ENCODE data around the gene TMC3. TPM values are rescaled to one million over a fixed set of nuclear protein-coding genes. Genes with fewer than 3 reads are reported as not detected.

The TMC3 gene
- total RNA-seq, 2 donors from 2014 or later, result not detected

GRCh38 chr15:81301815-81302399 is 72.1 kb downstream of the TMC3 start:
- ATAC-seq (peak; percentile 89 to 90), DNase-seq (ENCODE audit: low spot score) (peak; percentile 78)
- peaks cover 30% of the 10 kb centered on the region for H3K36me3 Mint-ChIP-seq
- H3K4me3 Mint-ChIP-seq, result peak overlapping the region; percentile 96
- no peaks in the 10 kb centered on the region for H3K9me3 Mint-ChIP-seq
- no peaks in the 10 kb centered on the region for H3K27me3 Mint-ChIP-seq
- peaks cover 80 to 84% of the 10 kb centered on the region in 2 donors for H3K4me1 Mint-ChIP-seq (ENCODE audit: low read depth in 2 of 2)
- peak overlapping the region; percentile 96 to 99 for H3K27ac Mint-ChIP-seq

- no peaks in the 10 kb centered on the region for H3K9me3 Mint-ChIP-seq
- no peaks in the 10 kb centered on the region for H3K27me3 Mint-ChIP-seq
- peak overlapping the region; percentile 96 for H3K4me3 Mint-ChIP-seq
- DNase-seq (ENCODE audit: low spot score) (no peak), ATAC-seq (no peak)
- H3K4me1 Mint-ChIP-seq (ENCODE audit: low read depth in 2 of 2), result peaks cover 86% of the 10 kb centered on the region in 2 donors
- peaks cover 30% of the 10 kb centered on the region for H3K36me3 Mint-ChIP-seq
- H3K27ac Mint-ChIP-seq, result peak overlapping the region; percentile 96 to 99
These were observed 72.6 kb downstream of the TMC3 start for GRCh38 chr15:81301385-81301784.

- peak; percentile 38 for DNase-seq (ENCODE audit: low spot score)
- H3K4me1 Mint-ChIP-seq (ENCODE audit: low read depth in 2 of 2), result peaks cover 91 to 98% of the 10 kb centered on the region in 2 donors
- H3K27me3 Mint-ChIP-seq, result no peaks in the 10 kb centered on the region
- H3K9me3 Mint-ChIP-seq, result no peaks in the 10 kb centered on the region
- H3K27ac Mint-ChIP-seq, result peak overlapping the region; percentile 96 to 99
- ATAC-seq, result no peak
- peak overlapping the region; percentile 96 for H3K4me3 Mint-ChIP-seq
- peaks cover 34% of the 10 kb centered on the region for H3K36me3 Mint-ChIP-seq
These were observed 74.3 kb downstream of the TMC3 start for GRCh38 chr15:81299630-81300273.

- peak overlapping the region; percentile 96 to 99 for H3K27ac Mint-ChIP-seq
- no peaks in the 10 kb centered on the region for H3K27me3 Mint-ChIP-seq
- no peaks in the 10 kb centered on the region for H3K9me3 Mint-ChIP-seq
- DNase-seq (ENCODE audit: low spot score) (peak; percentile 20), ATAC-seq (no peak)
- peaks cover 28% of the 10 kb centered on the region for H3K36me3 Mint-ChIP-seq
- peaks cover 90 to 98% of the 10 kb centered on the region in 2 donors for H3K4me1 Mint-ChIP-seq (ENCODE audit: low read depth in 2 of 2)
- peak overlapping the region; percentile 96 for H3K4me3 Mint-ChIP-seq
These were observed 74.9 kb downstream of the TMC3 start for GRCh38 chr15:81299156-81299555.

- peaks cover 23% of the 10 kb centered on the region for H3K36me3 Mint-ChIP-seq
- H3K9me3 Mint-ChIP-seq, result no peaks in the 10 kb centered on the region
- H3K4me1 Mint-ChIP-seq (ENCODE audit: low read depth in 2 of 2), result peaks cover 90 to 98% of the 10 kb centered on the region in 2 donors
- ATAC-seq (no peak), DNase-seq (ENCODE audit: low spot score) (peak; percentile 53)
- H3K27me3 Mint-ChIP-seq, result no peaks in the 10 kb centered on the region
- peak overlapping the region; percentile 96 for H3K4me3 Mint-ChIP-seq
- H3K27ac Mint-ChIP-seq, result peak overlapping the region; percentile 96 to 99
These were observed 75.4 kb downstream of the TMC3 start for GRCh38 chr15:81298611-81299010.

GRCh38 chr15:81297603-81298575 is 76.1 kb downstream of the TMC3 start:
- peaks cover 16% of the 10 kb centered on the region for H3K36me3 Mint-ChIP-seq
- no peaks in the 10 kb centered on the region for H3K27me3 Mint-ChIP-seq
- H3K9me3 Mint-ChIP-seq, result no peaks in the 10 kb centered on the region
- peak overlapping the region; percentile 96 for H3K4me3 Mint-ChIP-seq
- ATAC-seq, result peak in 1 of 2 donors; percentile 4
- peaks cover 85 to 94% of the 10 kb centered on the region in 2 donors for H3K4me1 Mint-ChIP-seq (ENCODE audit: low read depth in 2 of 2)
- peak; percentile 60 for DNase-seq (ENCODE audit: low spot score)
- peak overlapping the region; percentile 96 to 99 for H3K27ac Mint-ChIP-seq

- peak overlapping the region; percentile 96 to 99 for H3K27ac Mint-ChIP-seq
- DNase-seq (ENCODE audit: low spot score) (peak; percentile 50), ATAC-seq (no peak)
- H3K9me3 Mint-ChIP-seq, result no peaks in the 10 kb centered on the region
- peaks cover 85 to 94% of the 10 kb centered on the region in 2 donors for H3K4me1 Mint-ChIP-seq (ENCODE audit: low read depth in 2 of 2)
- H3K36me3 Mint-ChIP-seq, result peaks cover 8% of the 10 kb centered on the region
- H3K4me3 Mint-ChIP-seq, result peak overlapping the region; percentile 96
- no peaks in the 10 kb centered on the region for H3K27me3 Mint-ChIP-seq
These were observed 76.9 kb downstream of the TMC3 start for GRCh38 chr15:81297147-81297572.

- Mint-ChIP-seq H3K27me3 (no peaks in the 10 kb centered on the region), H3K4me3 (peak overlapping the region; percentile 96), H3K36me3 (peaks cover 6% of the 10 kb centered on the region), H3K4me1 (ENCODE audit: low read depth in 2 of 2) (peaks cover 83 to 93% of the 10 kb centered on the region in 2 donors), H3K27ac (peak overlapping the region; percentile 96 to 99), H3K9me3 (no peaks in the 10 kb centered on the region)
- peak; percentile 87 for ATAC-seq
- peak; percentile 88 for DNase-seq (ENCODE audit: low spot score)
These were observed 77.3 kb downstream of the TMC3 start for GRCh38 chr15:81296673-81297072.

- H3K4me1 Mint-ChIP-seq (ENCODE audit: low read depth in 2 of 2), result peaks cover 83 to 93% of the 10 kb centered on the region in 2 donors
- H3K27me3 Mint-ChIP-seq, result no peaks in the 10 kb centered on the region
- no peaks in the 10 kb centered on the region for H3K9me3 Mint-ChIP-seq
- peak overlapping the region; percentile 96 to 99 for H3K27ac Mint-ChIP-seq
- DNase-seq (ENCODE audit: low spot score) (no peak), ATAC-seq (no peak)
- peaks cover 6% of the 10 kb centered on the region for H3K36me3 Mint-ChIP-seq
- H3K4me3 Mint-ChIP-seq, result peak overlapping the region; percentile 96
These were observed 77.8 kb downstream of the TMC3 start for GRCh38 chr15:81296186-81296585.

- Mint-ChIP-seq H3K27me3 (no peaks in the 10 kb centered on the region), H3K9me3 (no peaks in the 10 kb centered on the region), H3K27ac (peak overlapping the region; percentile 96 to 99), H3K4me3 (peak overlapping the region; percentile 96), H3K36me3 (peaks cover 6% of the 10 kb centered on the region), H3K4me1 (ENCODE audit: low read depth in 2 of 2) (peaks cover 80 to 89% of the 10 kb centered on the region in 2 donors)
- DNase-seq (ENCODE audit: low spot score) (no peak), ATAC-seq (no peak)
These were observed 78.4 kb downstream of the TMC3 start for GRCh38 chr15:81295486-81296121.

GRCh38 chr15:81294516-81294880 is 79.5 kb downstream of the TMC3 start:
- Mint-ChIP-seq H3K4me1 (ENCODE audit: low read depth in 2 of 2) (peaks cover 76 to 80% of the 10 kb centered on the region in 2 donors), H3K27ac (peak overlapping the region; percentile 96 to 99), H3K27me3 (no peaks in the 10 kb centered on the region), H3K36me3 (peaks cover 6% of the 10 kb centered on the region), H3K9me3 (no peaks in the 10 kb centered on the region), H3K4me3 (peak overlapping the region; percentile 96)
- DNase-seq (ENCODE audit: low spot score) (no peak), ATAC-seq (no peak)

GRCh38 chr15:81293728-81294515 is 80.1 kb downstream of the TMC3 start:
- Mint-ChIP-seq H3K4me3 (peak overlapping the region; percentile 96), H3K4me1 (ENCODE audit: low read depth in 2 of 2) (peaks cover 74 to 75% of the 10 kb centered on the region in 2 donors), H3K27me3 (no peaks in the 10 kb centered on the region), H3K27ac (peak overlapping the region; percentile 96 to 99), H3K9me3 (no peaks in the 10 kb centered on the region), H3K36me3 (peaks cover 6% of the 10 kb centered on the region)
- peak; percentile 83 for DNase-seq (ENCODE audit: low spot score)
- peak; percentile 77 to 79 for ATAC-seq

Measured in natural killer cell treated with Interleukin-12 subunit alpha and Interleukin-12 subunit beta and Interleukin-15 and Interleukin-18, amount 100 ng/mL, for 72 hours (primary cell).